GM12878 (cell line): ENCODE results near the gene DNAH1. TPM values are rescaled to one million over a fixed set of nuclear protein-coding genes. Genes with fewer than 3 reads are reported as not detected.

ENCODE experiments used
- ATAC-seq: fragments of 200-7000 bp; cut with Tn5 transposase; 3 replicates; pipeline ENCODE4 v1.9.1; 2020; ENCODE audit warnings: mild to moderate bottlenecking, moderate library complexity
- BruUV-seq: library from RNA; stranded (reverse); fragments of 400-500 nt; replicated peaks from 2 replicates; lab custom pipeline; 2021; lab: Mats Ljungman, UMichigan
- CTCF ChIA-PET: fragments of 300-600 bp; sonication (Branson Sonifier 250); formaldehyde crosslinking; extraction: SDS; loops from one replicate; lab custom pipeline; 2021; ENCODE audit warnings: inconsistent platforms; lab: Yijun Ruan, JAX
- POLR2A ChIA-PET: fragments of 350-600 bp; formaldehyde crosslinking; extraction: SDS; loops from one replicate; lab custom pipeline; 2021; ENCODE audit warnings: inconsistent platforms; lab: Charles Lee
- RAD21 ChIA-PET: fragments of 300-600 bp; sonication (Branson Sonifier 250); formaldehyde crosslinking; loops from one replicate; lab custom pipeline; 2023; ENCODE audit warnings: antibody characterized with exemption; ENCODE audit not compliant: unreplicated experiment; lab: Charles Lee
- SMC1A ChIA-PET: fragments of 300-600 bp; sonication (Branson Sonifier 250); formaldehyde crosslinking; loops from one replicate; lab custom pipeline; 2023; ENCODE audit not compliant: unreplicated experiment, uncharacterized antibody; lab: Charles Lee
- DNase-seq: peaks from one replicate; pipeline ENCODE4 v3.0.0-alpha.2; 2011; ENCODE audit warnings: low read depth, low spot score
- FAIRE-seq: peaks from 3 replicates; lab custom pipeline; 2011; peaks lifted over from hg19 to GRCh38; lab: Jason Lieb, UNC
- H2AFZ ChIP-seq: 2 replicates; pipeline ENCODE4 v1.6.0; 2011; ENCODE audit warnings: low read depth, low read length, control low read depth; ENCODE audit not compliant: control insufficient read depth
- H3K27ac ChIP-seq: 2 replicates; pipeline ENCODE4 v1.5.1; 2011; ENCODE audit warnings: control low read depth; ENCODE audit not compliant: control insufficient read depth, insufficient read depth
- H3K27me3 ChIP-seq, 2 experiments: replicated peaks in 1 of 2; 2 replicates each; pipeline versions ENCODE4 v1.6.0 to v1.6.1; 2011; ENCODE audit warnings: low read length in 1 of 2; ENCODE audit not compliant: control insufficient read depth in 2 of 2, insufficient read depth in 2 of 2
- H3K36me3 ChIP-seq, 2 experiments: 2 replicates each; pipeline ENCODE4 v1.5.1; 2011; ENCODE audit warnings: low read length in 1 of 2; ENCODE audit not compliant: control insufficient read depth in 2 of 2, insufficient read depth in 2 of 2
- H3K4me1 ChIP-seq: 2 replicates; pipeline ENCODE4 v1.6.1; 2011; ENCODE audit warnings: mild to moderate bottlenecking, low read length, moderate library complexity, mixed read lengths; ENCODE audit not compliant: control insufficient read depth, insufficient read depth
- H3K4me2 ChIP-seq: 2 replicates; pipeline ENCODE4 v1.6.0; 2011; ENCODE audit warnings: control low read depth; ENCODE audit not compliant: control insufficient read depth, insufficient read depth
- H3K4me3 ChIP-seq: fragments of 200-600 bp; sonication (generic); 2 replicates; pipeline ENCODE4 v1.5.1; 2016
- H3K79me2 ChIP-seq: 2 replicates; pipeline ENCODE4 v1.6.0; 2011; ENCODE audit warnings: low read length; ENCODE audit not compliant: control insufficient read depth, insufficient read depth
- H3K9ac ChIP-seq: 2 replicates; pipeline ENCODE4 v1.8.0; 2011; ENCODE audit warnings: low read length, control low read depth, mixed read lengths; ENCODE audit not compliant: control insufficient read depth, insufficient read depth
- H3K9me3 ChIP-seq: replicated peaks from 3 replicates; pipeline ENCODE4 v1.5.1; 2011; ENCODE audit warnings: mild to moderate bottlenecking, low read length; ENCODE audit not compliant: control insufficient read depth, insufficient read depth
- H4K20me1 ChIP-seq: 2 replicates; pipeline ENCODE4 v1.6.0; 2011; ENCODE audit not compliant: control insufficient read depth, insufficient read depth
- BACH1 ChIP-seq: fragments of 450-650 bp; IDR thresholded peaks from 2 replicates; pipeline ENCODE4 v1.6.1; 2017; ENCODE audit warnings: mild to moderate bottlenecking, borderline replicate concordance
- EED ChIP-seq: sonication (generic); IDR thresholded peaks from 2 replicates; pipeline ENCODE4 v1.6.1; 2016; ENCODE audit warnings: antibody characterized with exemption, low read depth
- EGR1 ChIP-seq, 2 experiments: IDR thresholded peaks; 1 replicate in 1 of 2; 2 replicates in 1 of 2; pipeline ENCODE4 v1.6.1; 2011 to 2012; ENCODE audit warnings: low read depth in 2 of 2, low read length in 2 of 2, borderline replicate concordance in 1 of 2, mild to moderate bottlenecking in 1 of 2, moderate library complexity in 1 of 2
- HSF1 ChIP-seq: fragments of 150-350 bp; IDR thresholded peaks from 2 replicates; pipeline ENCODE4 v1.6.1; 2014; ENCODE audit warnings: mild to moderate bottlenecking, low read depth, low read length
- IKZF1 ChIP-seq: fragments of 450-650 bp; conservative IDR thresholded peaks from 2 replicates; pipeline ENCODE4 v1.6.1; 2017; ENCODE audit warnings: antibody characterized with exemption, mild to moderate bottlenecking
- JUNB ChIP-seq: IDR thresholded peaks from 2 replicates; pipeline ENCODE4 v1.6.1; 2016; ENCODE audit warnings: antibody characterized with exemption, mild to moderate bottlenecking
- MYC ChIP-seq: IDR thresholded peaks from 2 replicates; pipeline ENCODE4 v1.6.1; 2011; ENCODE audit warnings: mild to moderate bottlenecking, low read length, moderate library complexity, inconsistent platforms; ENCODE audit not compliant: insufficient read depth, insufficient replicate concordance, insufficient read length, severe bottlenecking
- NKRF ChIP-seq: fragments of 450-650 bp; conservative IDR thresholded peaks from 2 replicates; pipeline ENCODE4 v1.6.1; 2017; ENCODE audit warnings: mild to moderate bottlenecking, moderate library complexity
- NR2F1 ChIP-seq: fragments of 450-650 bp; conservative IDR thresholded peaks from 2 replicates; pipeline ENCODE4 v1.6.1; 2017; ENCODE audit warnings: mild to moderate bottlenecking
- RUNX3 ChIP-seq: IDR thresholded peaks from 2 replicates; pipeline ENCODE4 v1.6.1; 2012; ENCODE audit warnings: low read length, inconsistent platforms
- SMAD5 ChIP-seq: IDR thresholded peaks from 2 replicates; pipeline ENCODE4 v1.6.1; 2016; ENCODE audit warnings: antibody characterized with exemption, low read depth
- SPI1 ChIP-seq: IDR thresholded peaks from 2 replicates; pipeline ENCODE4 v1.6.1; 2011; ENCODE audit warnings: low read depth, mild to moderate bottlenecking, low read length, moderate library complexity, borderline replicate concordance; ENCODE audit not compliant: insufficient read depth
- STAT3 ChIP-seq: IDR thresholded peaks from 2 replicates; pipeline ENCODE4 v1.6.1; 2011; ENCODE audit warnings: low read depth, low read length, improper control_type of control experiment
- SUZ12 ChIP-seq: fragments of 200-600 bp; sonication (generic); IDR thresholded peaks from one replicate; pipeline ENCODE4 v1.6.1; 2018; ENCODE audit warnings: antibody characterized with exemption, mild to moderate bottlenecking; ENCODE audit not compliant: unreplicated experiment
- TBL1XR1 ChIP-seq: IDR thresholded peaks from 2 replicates; pipeline ENCODE4 v1.6.1; 2012; ENCODE audit warnings: low read depth, low read length, improper control_type of control experiment
- TCF12 ChIP-seq: IDR thresholded peaks from 2 replicates; pipeline ENCODE4 v1.6.1; 2011; ENCODE audit warnings: low read depth, mild to moderate bottlenecking, low read length
- WGBS: methylation state at CpG from one replicate; pipeline ENCODE4 v1.1.6; 2016; ENCODE audit warnings: low lambda C conversion rate; ENCODE audit not compliant: insufficient replicate concordance, insufficient coverage; ENCODE audit errors: missing lambda C conversion rate; 5-methylcytosine and 5-hydroxymethylcytosine counted together
- in situ Hi-C: fragments of 300-500 bp; cut with MboI; formaldehyde crosslinking; loops from 9 replicates; pipeline ENCODE4 v1.14.3; 2018; ENCODE audit warnings: mixed read lengths
- intact Hi-C: fragments of 100-400 bp; cut with micrococcal nuclease; formaldehyde crosslinking; loops from one replicate; pipeline ENCODE4 v1.14.2; 2022; ENCODE audit not compliant: unreplicated experiment
- polyA plus RNA-seq, 11 experiments: library from polyadenylated mRNA; depleted of rRNA in 4 of 11; unstranded in 6 of 11; stranded (reverse) in 5 of 11; fragments of >200 nt; fragmentation: Nextera tagmentation in 4 of 11; fragmentation: Illumina TruSeq in 1 of 11; extraction: Ambion mirVana in 4 of 11; extraction: Trizol in 1 of 11; gene quantifications; 1 replicate in 1 of 11; 2 replicates in 10 of 11; pipeline versions ENCODE4 v1.2.1 to v1.2.3, GENCODE V29; 2011 to 2016; ENCODE audit warnings: inconsistent platforms in 2 of 11, missing spikeins in 2 of 11, low read depth in 1 of 11
- total RNA-seq, 4 experiments: library from RNA; depleted of rRNA in 3 of 4; stranded (reverse); fragments of >200 nt in 3 of 4; fragmentation: Illumina TruSeq in 1 of 4; extraction: Trizol in 1 of 4; gene quantifications; 2 replicates each; pipeline versions ENCODE4 v1.2.1 to v1.2.3, GENCODE V29; 2013 to 2021
- TF ChIP-seq, protein P1 (sequence below): fragments of 450-650 bp; IDR thresholded peaks from 2 replicates; pipeline ENCODE4 v1.6.1; 2017; ENCODE audit warnings: mild to moderate bottlenecking
- TF ChIP-seq, protein P2 (sequence below): IDR thresholded peaks from 2 replicates; pipeline ENCODE4 v1.6.1; 2012; ENCODE audit warnings: low read depth, low read length, improper control_type of control experiment

DNAH1 gene
- total and polyA plus RNA-seq, 10 of the 15 experiments (the other 5 are each of a cell fraction or from before 2014, with no cell fraction given): 0.31 to 5.8 (median 2.7) TPM

- Histone ChIP-seq H3K27ac (no peak overlapping the region), H3K4me2 (peak overlapping the region; percentile 22; the same call in 1 of the 2 replicates), H3K4me1 (peaks cover 13% of the 10 kb centered on the region), H3K9me3 (no peaks in the 10 kb centered on the region), H3K79me2 (no peaks in the 10 kb centered on the region), H3K9ac (no peak overlapping the region), H2AFZ (no peak overlapping the region), H3K27me3 (no peaks in the 10 kb centered on the region; a peak in 1 of 4 replicates), H3K4me3 (no peak overlapping the region; the same call in 1 of the 2 replicates), H4K20me1 (no peaks in the 10 kb centered on the region), H3K36me3 (no peaks in the 10 kb centered on the region; a peak in 1 of 4 replicates)
- in situ Hi-C loops: no loop called here
- peak; percentile 56 for FAIRE-seq
- ChIA-PET CTCF (interaction anchor here (0.7 to 1.8 kb wide), 2 partner anchors 16 to 141 kb away, joined by 3 to 6 read pairs; no protein-coding TSS in a partner anchor), SMC1A (interaction anchor here (1.1 kb wide), 1 partner anchor 11 kb away, joined by 5 read pairs; no protein-coding TSS in a partner anchor), RAD21 (no interaction called here), POLR2A (no interaction called here)
- WGBS: 15% methylated on average over 39 of the region's 40 CpGs
- DNase-seq: no peak
- no TSS peak for BruUV-seq
- intact Hi-C loops: no loop called here
- ATAC-seq: peak; percentile 78
- no peak for TF ChIP-seq TBL1XR1
- TF ChIP-seq NKRF: no peak
- TF ChIP-seq RUNX3: peak; percentile 37
- TF ChIP-seq NR2F1: no peak
- no peak for TF ChIP-seq SUZ12
- peak; percentile 70 for TF ChIP-seq SPI1
- TF ChIP-seq STAT3: no peak
- no peak for TF ChIP-seq HSF1
- TF ChIP-seq TCF12: peak; percentile 68; the same call in 1 of the 2 replicates
- TF ChIP-seq, protein P1, sequence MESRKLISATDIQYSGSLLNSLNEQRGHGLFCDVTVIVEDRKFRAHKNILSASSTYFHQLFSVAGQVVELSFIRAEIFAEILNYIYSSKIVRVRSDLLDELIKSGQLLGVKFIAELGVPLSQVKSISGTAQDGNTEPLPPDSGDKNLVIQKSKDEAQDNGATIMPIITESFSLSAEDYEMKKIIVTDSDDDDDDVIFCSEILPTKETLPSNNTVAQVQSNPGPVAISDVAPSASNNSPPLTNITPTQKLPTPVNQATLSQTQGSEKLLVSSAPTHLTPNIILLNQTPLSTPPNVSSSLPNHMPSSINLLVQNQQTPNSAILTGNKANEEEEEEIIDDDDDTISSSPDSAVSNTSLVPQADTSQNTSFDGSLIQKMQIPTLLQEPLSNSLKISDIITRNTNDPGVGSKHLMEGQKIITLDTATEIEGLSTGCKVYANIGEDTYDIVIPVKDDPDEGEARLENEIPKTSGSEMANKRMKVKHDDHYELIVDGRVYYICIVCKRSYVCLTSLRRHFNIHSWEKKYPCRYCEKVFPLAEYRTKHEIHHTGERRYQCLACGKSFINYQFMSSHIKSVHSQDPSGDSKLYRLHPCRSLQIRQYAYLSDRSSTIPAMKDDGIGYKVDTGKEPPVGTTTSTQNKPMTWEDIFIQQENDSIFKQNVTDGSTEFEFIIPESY: no peak
- no peak for TF ChIP-seq JUNB
- TF ChIP-seq EGR1 (IDR thresholded peaks at IDR 0.05; ENCODE audit: borderline replicate concordance in 1 of 2, low read depth in 2 of 2, low read length in 2 of 2): peak in 1 of 2 experiments; percentile 96; a peak in 2 of 3 replicates
- TF ChIP-seq, protein P2, sequence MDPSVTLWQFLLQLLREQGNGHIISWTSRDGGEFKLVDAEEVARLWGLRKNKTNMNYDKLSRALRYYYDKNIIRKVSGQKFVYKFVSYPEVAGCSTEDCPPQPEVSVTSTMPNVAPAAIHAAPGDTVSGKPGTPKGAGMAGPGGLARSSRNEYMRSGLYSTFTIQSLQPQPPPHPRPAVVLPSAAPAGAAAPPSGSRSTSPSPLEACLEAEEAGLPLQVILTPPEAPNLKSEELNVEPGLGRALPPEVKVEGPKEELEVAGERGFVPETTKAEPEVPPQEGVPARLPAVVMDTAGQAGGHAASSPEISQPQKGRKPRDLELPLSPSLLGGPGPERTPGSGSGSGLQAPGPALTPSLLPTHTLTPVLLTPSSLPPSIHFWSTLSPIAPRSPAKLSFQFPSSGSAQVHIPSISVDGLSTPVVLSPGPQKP: no peak
- TF ChIP-seq SMAD5: no peak
- peak; percentile 38 for TF ChIP-seq IKZF1
- TF ChIP-seq EED: 0 out of 2 replicates have a peak, but pooled peaks have one; percentile 30
- TF ChIP-seq MYC: no peak
- TF ChIP-seq BACH1: no peak
Observed at GRCh38 chr3:52372822-52373504, 56.8 kb downstream of the DNAH1 start.
